GM12874 (cell line): ENCODE measurements around the gene NUP54.

Experiments used
- CTCF ChIP-seq: IDR thresholded peaks from 2 replicates; pipeline ENCODE4 v1.5.1; 2011; ENCODE audit warnings: low read depth, mild to moderate bottlenecking, control low read depth, low read length, moderate library complexity; ENCODE audit not compliant: insufficient read depth

The NUP54 gene

GRCh38 chr4:76168688-76169087, 20.5 kb upstream of the NUP54 start:
- TF ChIP-seq CTCF = no peak

GRCh38 chr4:76166480-76166879, 18.3 kb upstream of the NUP54 start:
- no peak for TF ChIP-seq CTCF

- TF ChIP-seq CTCF = no peak
These were observed 12.2 kb upstream of the NUP54 start for GRCh38 chr4:76160355-76160754.

GRCh38 chr4:76156635-76157034, 8.4 kb upstream of the NUP54 start:
- no peak for TF ChIP-seq CTCF

- TF ChIP-seq CTCF = no peak
These were observed 7.8 kb upstream of the NUP54 start for GRCh38 chr4:76155979-76156378.

- TF ChIP-seq CTCF = no peak
These were observed 5.2 kb upstream of the NUP54 start for GRCh38 chr4:76153356-76153755.

GRCh38 chr4:76147454-76148141, 599 bp downstream of the NUP54 start:
- TF ChIP-seq CTCF = no peak

GRCh38 chr4:76144546-76144945, 3.7 kb downstream of the NUP54 start:
- no peak for TF ChIP-seq CTCF
